ENCODE data around the gene DPP6. TPM values are rescaled to one million over a fixed set of nuclear protein-coding genes. Genes with fewer than 3 reads are reported as not detected.

The DPP6 gene
- total RNA-seq, 1 experiment from 2014 or later, result not detected

DNA sequence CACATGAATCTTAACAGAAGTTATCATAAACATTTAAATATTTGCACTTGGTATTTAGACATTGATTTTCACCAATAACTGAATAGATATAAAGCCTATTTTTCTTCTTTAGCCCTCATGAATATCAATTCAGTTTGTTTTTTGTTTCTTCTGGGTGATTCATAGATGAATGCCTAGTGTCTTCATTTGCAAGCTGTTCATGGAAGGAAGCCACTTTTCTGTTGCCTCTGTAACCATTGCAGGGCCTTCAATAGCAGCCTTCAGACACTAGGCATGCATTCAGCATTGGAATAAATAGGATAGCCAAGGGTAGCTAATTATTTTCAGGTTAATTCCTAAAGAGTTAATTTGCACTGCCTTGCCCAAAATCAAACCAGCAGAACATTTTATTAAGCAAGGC is 375.3 kb downstream of the DPP6 start (continued):
- TF ChIP-seq, protein P1, sequence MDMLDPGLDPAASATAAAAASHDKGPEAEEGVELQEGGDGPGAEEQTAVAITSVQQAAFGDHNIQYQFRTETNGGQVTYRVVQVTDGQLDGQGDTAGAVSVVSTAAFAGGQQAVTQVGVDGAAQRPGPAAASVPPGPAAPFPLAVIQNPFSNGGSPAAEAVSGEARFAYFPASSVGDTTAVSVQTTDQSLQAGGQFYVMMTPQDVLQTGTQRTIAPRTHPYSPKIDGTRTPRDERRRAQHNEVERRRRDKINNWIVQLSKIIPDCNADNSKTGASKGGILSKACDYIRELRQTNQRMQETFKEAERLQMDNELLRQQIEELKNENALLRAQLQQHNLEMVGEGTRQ (CRISPR knock-in tag; IDR thresholded peaks at IDR 0.05), result no peak
- no peak for TF ChIP-seq NFATC4 (CRISPR knock-in tag; IDR thresholded peaks at IDR 0.05)
- TF ChIP-seq NFE2L1 (CRISPR knock-in tag; IDR thresholded peaks at IDR 0.05), result no peak
- TF ChIP-seq HMGA2 (CRISPR knock-in tag; IDR thresholded peaks at IDR 0.05), result no peak
- TF ChIP-seq, protein P2, sequence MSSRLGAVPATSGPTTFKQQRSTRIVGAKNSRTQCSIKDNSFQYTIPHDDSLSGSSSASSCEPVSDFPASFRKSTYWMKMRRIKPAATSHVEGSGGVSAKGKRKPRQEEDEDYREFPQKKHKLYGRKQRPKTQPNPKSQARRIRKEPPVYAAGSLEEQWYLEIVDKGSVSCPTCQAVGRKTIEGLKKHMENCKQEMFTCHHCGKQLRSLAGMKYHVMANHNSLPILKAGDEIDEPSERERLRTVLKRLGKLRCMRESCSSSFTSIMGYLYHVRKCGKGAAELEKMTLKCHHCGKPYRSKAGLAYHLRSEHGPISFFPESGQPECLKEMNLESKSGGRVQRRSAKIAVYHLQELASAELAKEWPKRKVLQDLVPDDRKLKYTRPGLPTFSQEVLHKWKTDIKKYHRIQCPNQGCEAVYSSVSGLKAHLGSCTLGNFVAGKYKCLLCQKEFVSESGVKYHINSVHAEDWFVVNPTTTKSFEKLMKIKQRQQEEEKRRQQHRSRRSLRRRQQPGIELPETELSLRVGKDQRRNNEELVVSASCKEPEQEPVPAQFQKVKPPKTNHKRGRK (CRISPR knock-in tag; IDR thresholded peaks at IDR 0.05; ENCODE audit: borderline replicate concordance), result no peak

DNA sequence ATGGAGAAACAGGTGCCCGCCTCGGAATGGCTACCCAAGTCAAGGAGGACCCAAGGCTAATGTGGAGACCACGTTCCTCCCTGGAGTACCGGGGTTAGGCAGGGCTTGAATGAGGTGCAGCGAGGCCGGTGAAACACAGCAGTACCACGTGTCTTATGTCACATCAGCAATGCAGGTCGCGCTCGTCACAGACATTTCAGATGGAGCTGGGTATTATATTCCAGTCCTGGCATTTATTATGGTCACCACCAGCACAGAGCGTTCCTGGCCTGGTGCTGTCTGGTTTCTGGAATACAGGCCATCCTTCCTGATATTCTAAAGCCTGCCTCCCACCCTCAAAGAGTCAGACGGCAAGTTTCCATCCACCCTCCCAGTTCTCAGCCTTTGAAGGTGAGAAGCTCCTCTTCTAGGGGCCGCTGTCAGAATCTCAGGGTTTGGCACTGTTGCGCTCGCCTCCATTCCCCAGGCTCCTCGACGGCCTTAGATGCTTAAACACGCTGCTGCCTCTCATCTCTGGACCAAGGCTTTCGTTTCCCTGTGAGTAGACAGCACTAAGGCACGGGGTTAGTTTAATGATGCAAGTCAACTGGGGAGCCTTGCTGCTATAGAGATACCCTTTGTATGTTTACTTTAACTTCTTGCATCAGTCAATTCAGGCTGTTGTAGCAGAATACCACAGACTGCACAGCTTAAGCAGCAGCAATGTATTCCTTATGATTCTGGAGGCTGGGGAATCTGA is 377.6 kb downstream of the DPP6 start:
- no peak for ATAC-seq
- Mint-ChIP-seq H3K27ac (no peak overlapping the region), H3K4me1 (no peaks in the 10 kb centered on the region), H3K9me3 (peaks cover 73% of the 10 kb centered on the region), H3K27me3 (ENCODE audit: low read depth) (peaks cover 4% of the 10 kb centered on the region), H3K36me3 (peaks cover 64% of the 10 kb centered on the region), H3K4me3 (no peak overlapping the region)
- POLR2A ChIA-PET, result no interaction called here
- DNase-seq (ENCODE audit: low spot score), result no peak
- CTCF ChIA-PET, result no interaction called here
- TF ChIP-seq NR3C1 (CRISPR knock-in tag; conservative IDR thresholded peaks at IDR 0.05; ENCODE audit: low read depth) (no peak), ESRRA (CRISPR knock-in tag; IDR thresholded peaks at IDR 0.05; ENCODE audit: borderline replicate concordance) (no peak), ZNF232 (CRISPR knock-in tag; IDR thresholded peaks at IDR 0.05) (no peak), JUN (CRISPR knock-in tag; IDR thresholded peaks at IDR 0.05) (no peak), ATF1 (CRISPR knock-in tag; IDR thresholded peaks at IDR 0.05) (no peak), HMGA2 (CRISPR knock-in tag; IDR thresholded peaks at IDR 0.05) (no peak), TEAD1 (CRISPR knock-in tag; IDR thresholded peaks at IDR 0.05) (no peak), TP53 (CRISPR knock-in tag; IDR thresholded peaks at IDR 0.05) (no peak), SMAD4 (CRISPR knock-in tag; IDR thresholded peaks at IDR 0.05) (no peak), ETV6 (CRISPR knock-in tag; IDR thresholded peaks at IDR 0.05) (no peak)
- TF ChIP-seq, protein P3, sequence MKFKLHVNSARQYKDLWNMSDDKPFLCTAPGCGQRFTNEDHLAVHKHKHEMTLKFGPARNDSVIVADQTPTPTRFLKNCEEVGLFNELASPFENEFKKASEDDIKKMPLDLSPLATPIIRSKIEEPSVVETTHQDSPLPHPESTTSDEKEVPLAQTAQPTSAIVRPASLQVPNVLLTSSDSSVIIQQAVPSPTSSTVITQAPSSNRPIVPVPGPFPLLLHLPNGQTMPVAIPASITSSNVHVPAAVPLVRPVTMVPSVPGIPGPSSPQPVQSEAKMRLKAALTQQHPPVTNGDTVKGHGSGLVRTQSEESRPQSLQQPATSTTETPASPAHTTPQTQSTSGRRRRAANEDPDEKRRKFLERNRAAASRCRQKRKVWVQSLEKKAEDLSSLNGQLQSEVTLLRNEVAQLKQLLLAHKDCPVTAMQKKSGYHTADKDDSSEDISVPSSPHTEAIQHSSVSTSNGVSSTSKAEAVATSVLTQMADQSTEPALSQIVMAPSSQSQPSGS (CRISPR knock-in tag; IDR thresholded peaks at IDR 0.05; ENCODE audit: borderline replicate concordance, low read depth), result no peak
- TF ChIP-seq, protein P4, sequence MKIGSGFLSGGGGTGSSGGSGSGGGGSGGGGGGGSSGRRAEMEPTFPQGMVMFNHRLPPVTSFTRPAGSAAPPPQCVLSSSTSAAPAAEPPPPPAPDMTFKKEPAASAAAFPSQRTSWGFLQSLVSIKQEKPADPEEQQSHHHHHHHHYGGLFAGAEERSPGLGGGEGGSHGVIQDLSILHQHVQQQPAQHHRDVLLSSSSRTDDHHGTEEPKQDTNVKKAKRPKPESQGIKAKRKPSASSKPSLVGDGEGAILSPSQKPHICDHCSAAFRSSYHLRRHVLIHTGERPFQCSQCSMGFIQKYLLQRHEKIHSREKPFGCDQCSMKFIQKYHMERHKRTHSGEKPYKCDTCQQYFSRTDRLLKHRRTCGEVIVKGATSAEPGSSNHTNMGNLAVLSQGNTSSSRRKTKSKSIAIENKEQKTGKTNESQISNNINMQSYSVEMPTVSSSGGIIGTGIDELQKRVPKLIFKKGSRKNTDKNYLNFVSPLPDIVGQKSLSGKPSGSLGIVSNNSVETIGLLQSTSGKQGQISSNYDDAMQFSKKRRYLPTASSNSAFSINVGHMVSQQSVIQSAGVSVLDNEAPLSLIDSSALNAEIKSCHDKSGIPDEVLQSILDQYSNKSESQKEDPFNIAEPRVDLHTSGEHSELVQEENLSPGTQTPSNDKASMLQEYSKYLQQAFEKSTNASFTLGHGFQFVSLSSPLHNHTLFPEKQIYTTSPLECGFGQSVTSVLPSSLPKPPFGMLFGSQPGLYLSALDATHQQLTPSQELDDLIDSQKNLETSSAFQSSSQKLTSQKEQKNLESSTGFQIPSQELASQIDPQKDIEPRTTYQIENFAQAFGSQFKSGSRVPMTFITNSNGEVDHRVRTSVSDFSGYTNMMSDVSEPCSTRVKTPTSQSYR (CRISPR knock-in tag; IDR thresholded peaks at IDR 0.05), result no peak
- TF ChIP-seq, protein P5, sequence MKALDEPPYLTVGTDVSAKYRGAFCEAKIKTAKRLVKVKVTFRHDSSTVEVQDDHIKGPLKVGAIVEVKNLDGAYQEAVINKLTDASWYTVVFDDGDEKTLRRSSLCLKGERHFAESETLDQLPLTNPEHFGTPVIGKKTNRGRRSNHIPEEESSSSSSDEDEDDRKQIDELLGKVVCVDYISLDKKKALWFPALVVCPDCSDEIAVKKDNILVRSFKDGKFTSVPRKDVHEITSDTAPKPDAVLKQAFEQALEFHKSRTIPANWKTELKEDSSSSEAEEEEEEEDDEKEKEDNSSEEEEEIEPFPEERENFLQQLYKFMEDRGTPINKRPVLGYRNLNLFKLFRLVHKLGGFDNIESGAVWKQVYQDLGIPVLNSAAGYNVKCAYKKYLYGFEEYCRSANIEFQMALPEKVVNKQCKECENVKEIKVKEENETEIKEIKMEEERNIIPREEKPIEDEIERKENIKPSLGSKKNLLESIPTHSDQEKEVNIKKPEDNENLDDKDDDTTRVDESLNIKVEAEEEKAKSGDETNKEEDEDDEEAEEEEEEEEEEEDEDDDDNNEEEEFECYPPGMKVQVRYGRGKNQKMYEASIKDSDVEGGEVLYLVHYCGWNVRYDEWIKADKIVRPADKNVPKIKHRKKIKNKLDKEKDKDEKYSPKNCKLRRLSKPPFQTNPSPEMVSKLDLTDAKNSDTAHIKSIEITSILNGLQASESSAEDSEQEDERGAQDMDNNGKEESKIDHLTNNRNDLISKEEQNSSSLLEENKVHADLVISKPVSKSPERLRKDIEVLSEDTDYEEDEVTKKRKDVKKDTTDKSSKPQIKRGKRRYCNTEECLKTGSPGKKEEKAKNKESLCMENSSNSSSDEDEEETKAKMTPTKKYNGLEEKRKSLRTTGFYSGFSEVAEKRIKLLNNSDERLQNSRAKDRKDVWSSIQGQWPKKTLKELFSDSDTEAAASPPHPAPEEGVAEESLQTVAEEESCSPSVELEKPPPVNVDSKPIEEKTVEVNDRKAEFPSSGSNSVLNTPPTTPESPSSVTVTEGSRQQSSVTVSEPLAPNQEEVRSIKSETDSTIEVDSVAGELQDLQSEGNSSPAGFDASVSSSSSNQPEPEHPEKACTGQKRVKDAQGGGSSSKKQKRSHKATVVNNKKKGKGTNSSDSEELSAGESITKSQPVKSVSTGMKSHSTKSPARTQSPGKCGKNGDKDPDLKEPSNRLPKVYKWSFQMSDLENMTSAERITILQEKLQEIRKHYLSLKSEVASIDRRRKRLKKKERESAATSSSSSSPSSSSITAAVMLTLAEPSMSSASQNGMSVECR (CRISPR knock-in tag; IDR thresholded peaks at IDR 0.05; ENCODE audit: borderline replicate concordance), result no peak
- TF ChIP-seq, protein P6, sequence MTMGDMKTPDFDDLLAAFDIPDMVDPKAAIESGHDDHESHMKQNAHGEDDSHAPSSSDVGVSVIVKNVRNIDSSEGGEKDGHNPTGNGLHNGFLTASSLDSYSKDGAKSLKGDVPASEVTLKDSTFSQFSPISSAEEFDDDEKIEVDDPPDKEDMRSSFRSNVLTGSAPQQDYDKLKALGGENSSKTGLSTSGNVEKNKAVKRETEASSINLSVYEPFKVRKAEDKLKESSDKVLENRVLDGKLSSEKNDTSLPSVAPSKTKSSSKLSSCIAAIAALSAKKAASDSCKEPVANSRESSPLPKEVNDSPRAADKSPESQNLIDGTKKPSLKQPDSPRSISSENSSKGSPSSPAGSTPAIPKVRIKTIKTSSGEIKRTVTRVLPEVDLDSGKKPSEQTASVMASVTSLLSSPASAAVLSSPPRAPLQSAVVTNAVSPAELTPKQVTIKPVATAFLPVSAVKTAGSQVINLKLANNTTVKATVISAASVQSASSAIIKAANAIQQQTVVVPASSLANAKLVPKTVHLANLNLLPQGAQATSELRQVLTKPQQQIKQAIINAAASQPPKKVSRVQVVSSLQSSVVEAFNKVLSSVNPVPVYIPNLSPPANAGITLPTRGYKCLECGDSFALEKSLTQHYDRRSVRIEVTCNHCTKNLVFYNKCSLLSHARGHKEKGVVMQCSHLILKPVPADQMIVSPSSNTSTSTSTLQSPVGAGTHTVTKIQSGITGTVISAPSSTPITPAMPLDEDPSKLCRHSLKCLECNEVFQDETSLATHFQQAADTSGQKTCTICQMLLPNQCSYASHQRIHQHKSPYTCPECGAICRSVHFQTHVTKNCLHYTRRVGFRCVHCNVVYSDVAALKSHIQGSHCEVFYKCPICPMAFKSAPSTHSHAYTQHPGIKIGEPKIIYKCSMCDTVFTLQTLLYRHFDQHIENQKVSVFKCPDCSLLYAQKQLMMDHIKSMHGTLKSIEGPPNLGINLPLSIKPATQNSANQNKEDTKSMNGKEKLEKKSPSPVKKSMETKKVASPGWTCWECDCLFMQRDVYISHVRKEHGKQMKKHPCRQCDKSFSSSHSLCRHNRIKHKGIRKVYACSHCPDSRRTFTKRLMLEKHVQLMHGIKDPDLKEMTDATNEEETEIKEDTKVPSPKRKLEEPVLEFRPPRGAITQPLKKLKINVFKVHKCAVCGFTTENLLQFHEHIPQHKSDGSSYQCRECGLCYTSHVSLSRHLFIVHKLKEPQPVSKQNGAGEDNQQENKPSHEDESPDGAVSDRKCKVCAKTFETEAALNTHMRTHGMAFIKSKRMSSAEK (CRISPR knock-in tag; IDR thresholded peaks at IDR 0.05; ENCODE audit: borderline replicate concordance), result no peak
- TF ChIP-seq, protein P7, sequence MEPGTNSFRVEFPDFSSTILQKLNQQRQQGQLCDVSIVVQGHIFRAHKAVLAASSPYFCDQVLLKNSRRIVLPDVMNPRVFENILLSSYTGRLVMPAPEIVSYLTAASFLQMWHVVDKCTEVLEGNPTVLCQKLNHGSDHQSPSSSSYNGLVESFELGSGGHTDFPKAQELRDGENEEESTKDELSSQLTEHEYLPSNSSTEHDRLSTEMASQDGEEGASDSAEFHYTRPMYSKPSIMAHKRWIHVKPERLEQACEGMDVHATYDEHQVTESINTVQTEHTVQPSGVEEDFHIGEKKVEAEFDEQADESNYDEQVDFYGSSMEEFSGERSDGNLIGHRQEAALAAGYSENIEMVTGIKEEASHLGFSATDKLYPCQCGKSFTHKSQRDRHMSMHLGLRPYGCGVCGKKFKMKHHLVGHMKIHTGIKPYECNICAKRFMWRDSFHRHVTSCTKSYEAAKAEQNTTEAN (CRISPR knock-in tag; IDR thresholded peaks at IDR 0.05), result no peak
